SK-N-MC (cell line): ENCODE results near the gene FHOD3.
"Not testable (repeated sequence)": the region's sequence is repeated elsewhere in the genome, so short reads cannot be mapped to it uniquely, and the experiment has no call there.

Source experiments
- DNase-seq: peaks from one replicate; pipeline ENCODE4 v3.0.0-alpha.2; 2011; ENCODE audit warnings: low read depth, low spot score
- H3K27ac ChIP-seq: fragments of 200-600 bp; sonication (generic); 2 replicates; pipeline ENCODE4 v1.5.1; 2016; ENCODE audit warnings: mixed run types
- H3K36me3 ChIP-seq: fragments of 200-600 bp; sonication (generic); 2 replicates; pipeline ENCODE4 v1.6.1; 2017; ENCODE audit warnings: antibody characterized with exemption, low read length, mixed read lengths; ENCODE audit not compliant: insufficient read depth
- H3K4me3 ChIP-seq: fragments of 200-600 bp; sonication (generic); 2 replicates; pipeline ENCODE4 v1.5.1; 2016
- H3K9ac ChIP-seq: fragments of 200-600 bp; sonication (generic); 2 replicates; pipeline ENCODE4 v1.8.0; 2017; ENCODE audit warnings: mixed run types, mixed read lengths; ENCODE audit not compliant: insufficient read length
- H3K9me3 ChIP-seq: fragments of 200-600 bp; sonication (generic); 2 replicates; pipeline ENCODE4 v1.6.1; 2017; ENCODE audit warnings: low read depth, mild to moderate bottlenecking, antibody characterized with exemption, low read length, moderate library complexity, mixed read lengths
- EZH2 ChIP-seq: fragments of 200-600 bp; sonication (generic); IDR thresholded peaks from one replicate; pipeline ENCODE4 v1.6.1; 2017; ENCODE audit warnings: antibody characterized with exemption
- FOXP2 ChIP-seq: optimal IDR thresholded peaks from 2 replicates; pipeline ENCODE3; 2011; ENCODE audit warnings: mild to moderate bottlenecking, moderate library complexity; ENCODE audit not compliant: insufficient read depth; ENCODE audit errors: extremely low read length, control extremely low read depth
- POLR2AphosphoS5 ChIP-seq: IDR thresholded peaks from 2 replicates; pipeline ENCODE4 v1.6.1; 2012; ENCODE audit warnings: mild to moderate bottlenecking, low read depth, low read length, borderline replicate concordance

FHOD3 gene

GRCh38 chr18:36341944-36342343 lies 44.4 kb downstream of the FHOD3 start:
- H3K4me3 ChIP-seq = no peak overlapping the region
- no peak for TF ChIP-seq EZH2
- TF ChIP-seq FOXP2 = no peak
- TF ChIP-seq POLR2AphosphoS5 = no peak

GRCh38 chr18:36348331-36348730 lies 50.8 kb downstream of the FHOD3 start:
- Histone ChIP-seq H3K4me3 (no peak overlapping the region), H3K9ac (no peak overlapping the region), H3K36me3 (no peaks in the 10 kb centered on the region), H3K9me3 (no peaks in the 10 kb centered on the region), H3K27ac (no peak overlapping the region)
- no peak for DNase-seq
- TF ChIP-seq EZH2 (no peak), FOXP2 (no peak), POLR2AphosphoS5 (no peak)

More at GRCh38 chr18:36341944-36342343, 44.4 kb downstream of the FHOD3 start:
- DNase-seq = no peak
- H3K9me3 ChIP-seq = no peaks in the 10 kb centered on the region
- no peak overlapping the region for H3K9ac ChIP-seq
- H3K27ac ChIP-seq = no peak overlapping the region
- no peaks in the 10 kb centered on the region for H3K36me3 ChIP-seq

GRCh38 chr18:36348971-36349417 lies 51.5 kb downstream of the FHOD3 start:
- TF ChIP-seq EZH2 (no peak), FOXP2 (no peak)
- Histone ChIP-seq H3K36me3 (no peaks in the 10 kb centered on the region), H3K9ac (no peak overlapping the region), H3K4me3 (no peak overlapping the region), H3K27ac (no peak overlapping the region), H3K9me3 (no peaks in the 10 kb centered on the region)
- no peak for DNase-seq

GRCh38 chr18:36349552-36349951 lies 52.0 kb downstream of the FHOD3 start:
- no peak for DNase-seq
- no peaks in the 10 kb centered on the region for H3K9me3 ChIP-seq
- no peak overlapping the region for H3K9ac ChIP-seq
- H3K4me3 ChIP-seq = no peak overlapping the region
- no peak overlapping the region for H3K27ac ChIP-seq
- TF ChIP-seq FOXP2 (no peak), POLR2AphosphoS5 (no peak), EZH2 (no peak)
- no peaks in the 10 kb centered on the region for H3K36me3 ChIP-seq

- H3K9ac ChIP-seq = no peak overlapping the region
- TF ChIP-seq EZH2 (no peak), FOXP2 (no peak), POLR2AphosphoS5 (no peak)
- no peaks in the 10 kb centered on the region for H3K36me3 ChIP-seq
- DNase-seq = no peak
- no peak overlapping the region for H3K27ac ChIP-seq
- no peak overlapping the region for H3K4me3 ChIP-seq
- H3K9me3 ChIP-seq = no peaks in the 10 kb centered on the region
Observed at GRCh38 chr18:36350251-36350651, 52.7 kb downstream of the FHOD3 start.

- no peak for DNase-seq
- TF ChIP-seq POLR2AphosphoS5 = no peak
- no peak for TF ChIP-seq FOXP2
- no peak for TF ChIP-seq EZH2
- no peak overlapping the region for H3K9ac ChIP-seq
- no peak overlapping the region for H3K4me3 ChIP-seq
- H3K36me3 ChIP-seq = no peaks in the 10 kb centered on the region
- no peak overlapping the region for H3K27ac ChIP-seq
- H3K9me3 ChIP-seq = no peaks in the 10 kb centered on the region
Observed at GRCh38 chr18:36350839-36351469, 53.4 kb downstream of the FHOD3 start.

GRCh38 chr18:36352384-36352783 lies 54.9 kb downstream of the FHOD3 start:
- Histone ChIP-seq H3K9ac (no peak overlapping the region), H3K27ac (no peak overlapping the region), H3K9me3 (no peaks in the 10 kb centered on the region), H3K4me3 (no peak overlapping the region), H3K36me3 (no peaks in the 10 kb centered on the region)
- no peak for DNase-seq
- no peak for TF ChIP-seq POLR2AphosphoS5
- no peak for TF ChIP-seq FOXP2
- no peak for TF ChIP-seq EZH2

GRCh38 chr18:36354989-36355388 lies 57.5 kb downstream of the FHOD3 start:
- Histone ChIP-seq H3K27ac (no peak overlapping the region), H3K9me3 (no peaks in the 10 kb centered on the region), H3K36me3 (no peaks in the 10 kb centered on the region), H3K4me3 (no peak overlapping the region), H3K9ac (no peak overlapping the region)
- DNase-seq = no peak
- TF ChIP-seq POLR2AphosphoS5 (no peak), EZH2 (no peak), FOXP2 (no peak)

GRCh38 chr18:36355511-36355910 lies 58.0 kb downstream of the FHOD3 start:
- no peaks in the 10 kb centered on the region for H3K9me3 ChIP-seq

GRCh38 chr18:36356741-36357140 lies 59.2 kb downstream of the FHOD3 start:
- H3K9ac ChIP-seq, DNase-seq, H3K36me3 ChIP-seq, H3K4me3 ChIP-seq, H3K27ac ChIP-seq, H3K9me3 ChIP-seq: not testable (repeated sequence)

More at GRCh38 chr18:36355511-36355910, 58.0 kb downstream of the FHOD3 start:
- Histone ChIP-seq H3K36me3 (no peaks in the 10 kb centered on the region), H3K9ac (no peak overlapping the region), H3K4me3 (no peak overlapping the region), H3K27ac (no peak overlapping the region)
- DNase-seq = no peak
- no peak for TF ChIP-seq EZH2
- TF ChIP-seq POLR2AphosphoS5 = no peak
- no peak for TF ChIP-seq FOXP2
